Vein endothelial cell (primary cell): ENCODE measurements around the gene NOXA1. TPM values are rescaled to one million over a fixed set of nuclear protein-coding genes. Genes with fewer than 3 reads are reported as not detected.

Experiments
- total RNA-seq: library from RNA; depleted of rRNA; stranded (reverse); fragments of >200 nt; gene quantifications from 2 replicates; pipeline ENCODE4 v1.2.3, GENCODE V29; 2012

NOXA1 gene, protein sequence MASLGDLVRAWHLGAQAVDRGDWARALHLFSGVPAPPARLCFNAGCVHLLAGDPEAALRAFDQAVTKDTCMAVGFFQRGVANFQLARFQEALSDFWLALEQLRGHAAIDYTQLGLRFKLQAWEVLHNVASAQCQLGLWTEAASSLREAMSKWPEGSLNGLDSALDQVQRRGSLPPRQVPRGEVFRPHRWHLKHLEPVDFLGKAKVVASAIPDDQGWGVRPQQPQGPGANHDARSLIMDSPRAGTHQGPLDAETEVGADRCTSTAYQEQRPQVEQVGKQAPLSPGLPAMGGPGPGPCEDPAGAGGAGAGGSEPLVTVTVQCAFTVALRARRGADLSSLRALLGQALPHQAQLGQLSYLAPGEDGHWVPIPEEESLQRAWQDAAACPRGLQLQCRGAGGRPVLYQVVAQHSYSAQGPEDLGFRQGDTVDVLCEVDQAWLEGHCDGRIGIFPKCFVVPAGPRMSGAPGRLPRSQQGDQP
- total RNA-seq: 1.9 and 2.0 TPM in 2 replicates

DNA sequence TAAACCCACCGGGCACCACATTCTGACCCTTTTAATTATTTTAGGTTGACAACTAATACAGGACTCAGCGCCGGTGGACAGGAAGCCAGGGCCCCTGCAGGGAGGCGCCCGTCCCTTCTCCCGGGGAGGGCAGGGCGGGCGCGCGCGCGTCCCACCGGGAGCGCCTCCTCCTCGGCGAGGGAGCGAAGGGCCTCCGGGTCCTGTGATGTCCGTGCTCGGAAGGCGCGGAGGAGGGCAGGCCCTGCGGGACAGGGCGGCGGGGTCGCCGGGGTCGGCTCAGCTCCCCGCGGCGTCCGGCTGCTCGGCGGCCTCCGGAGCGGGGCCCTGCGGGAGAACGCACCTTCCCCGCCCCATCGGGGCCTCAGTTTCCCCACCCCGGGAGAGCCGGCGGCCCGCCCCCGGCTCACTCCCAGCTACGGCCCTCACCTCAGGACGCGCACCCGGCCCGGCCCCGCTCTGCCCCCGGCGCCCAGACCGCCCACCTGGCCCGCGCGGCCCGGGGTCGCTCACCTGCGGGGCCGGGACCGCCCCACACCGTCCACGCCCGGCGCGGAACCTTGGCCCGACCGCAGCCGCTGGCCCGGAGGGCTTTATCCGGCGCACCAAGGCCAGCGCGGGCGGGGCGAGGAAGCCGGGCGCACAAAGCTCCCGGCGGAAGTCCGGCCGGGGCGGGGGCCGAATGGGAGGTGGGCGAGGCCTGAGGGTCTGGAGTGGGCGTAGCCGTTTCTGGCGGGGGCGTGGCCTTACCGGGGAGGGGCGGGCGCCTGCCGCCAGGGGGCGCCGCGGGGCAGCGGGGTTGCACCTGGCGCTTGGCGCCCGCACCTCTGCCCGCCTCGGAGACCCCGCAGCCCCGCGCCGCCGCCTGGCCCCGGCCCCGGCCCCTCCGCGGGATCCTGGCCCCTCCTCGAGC lies at the start of gene NOXA1, which contains the start of gene EXD3:
NOXA1 (plus strand) TSS at position 790 of the 910 bp plus-strand sequence. CDS start 137 bp downstream, outside the sequence.
EXD3 (minus strand) TSS at position 559 of the 910 bp plus-strand sequence. CDS start 27,805 bp downstream, outside the sequence.

DNA sequence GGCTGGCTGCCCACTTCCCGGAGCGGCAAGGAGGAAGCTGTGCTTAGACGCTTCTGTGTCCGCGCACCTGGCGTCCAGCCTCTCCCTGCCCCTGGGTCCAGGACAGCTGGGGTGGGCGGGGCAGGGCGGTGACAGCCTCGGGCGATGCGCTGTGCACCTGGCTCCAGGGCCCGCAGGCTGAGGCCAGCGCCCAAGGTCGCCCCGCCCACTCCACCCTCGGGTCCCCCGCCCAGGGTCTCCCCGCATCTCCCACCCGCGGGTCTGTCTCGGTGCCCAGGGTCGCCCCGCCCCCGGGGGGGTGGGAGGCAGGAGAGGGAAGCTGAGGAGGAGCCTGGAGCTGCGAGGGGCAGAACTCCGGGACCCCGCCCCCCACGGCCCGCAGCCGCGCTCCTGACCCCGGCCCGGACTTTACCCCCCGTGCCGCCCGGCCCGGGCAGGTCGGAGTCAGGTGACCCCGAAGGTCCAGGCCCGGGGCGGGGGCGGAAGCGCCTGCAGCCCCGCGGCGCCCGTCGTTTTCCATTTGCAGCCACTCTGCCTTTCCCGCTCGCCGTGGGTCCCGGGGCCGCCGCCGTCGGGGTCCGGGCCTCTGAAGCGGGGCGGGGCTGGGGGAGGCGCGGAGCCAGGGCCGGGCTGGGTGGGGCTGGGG lies 18.2 kb downstream of the NOXA1 start, which contains the start of gene ENTPD8:
ENTPD8 (minus strand) TSS at position 69 of the 646 bp plus-strand sequence. CDS start 3,072 bp downstream, outside the sequence.

DNA sequence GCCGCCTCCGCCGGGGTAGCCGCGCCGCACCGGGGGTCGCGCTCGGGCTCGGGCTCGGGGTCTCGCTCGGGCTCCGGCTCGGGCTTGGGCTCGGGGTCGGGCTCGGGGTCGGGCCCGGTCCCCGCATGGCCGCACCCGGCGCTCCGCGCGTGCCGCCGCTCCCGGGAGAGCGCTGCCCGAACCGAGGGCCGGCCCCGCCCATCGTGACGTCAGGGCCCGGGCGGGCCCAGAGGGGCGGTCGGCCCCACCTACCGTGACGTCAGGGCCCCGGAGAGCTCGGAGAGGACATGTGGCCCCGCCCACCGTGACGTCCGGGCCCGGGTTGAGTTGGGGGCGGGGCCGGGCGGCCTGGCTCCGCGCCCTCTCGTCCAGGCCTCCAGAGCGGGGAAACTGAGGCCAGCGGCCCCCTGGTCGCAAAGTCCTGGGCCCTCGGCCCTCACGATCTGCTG lies 36.0 kb downstream of the NOXA1 start, which contains the start of gene NSMF:
NSMF (minus strand) TSS at position 183 of the 449 bp plus-strand sequence. CDS start 232 bp downstream, outside the sequence.

Other genes starting within 250 kb of the NOXA1 start
- 30.1 and 37.6 TPM in 2 replicates for gene ANAPC2, start 234.8 kb upstream of the NOXA1 start, total RNA-seq
- 102 and 108 TPM in 2 replicates for gene SSNA1, start 234.7 kb upstream of the NOXA1 start, total RNA-seq
- 9.9 and 10.8 TPM in 2 replicates for gene TPRN, start 222.7 kb upstream of the NOXA1 start, total RNA-seq
- gene TMEM203, start 217.7 kb upstream of the NOXA1 start, total RNA-seq: 27.1 and 28.9 TPM in 2 replicates
- 8.3 and 8.8 TPM in 2 replicates for gene NDOR1, start 217.7 kb upstream of the NOXA1 start, total RNA-seq
- gene RNF208, start 201.2 kb upstream of the NOXA1 start, total RNA-seq: 0.19 and 0.65 TPM in 2 replicates
- 0.65 and 0.67 TPM in 2 replicates for gene CYSRT1, start 198.2 kb upstream of the NOXA1 start, total RNA-seq
- gene RNF224, start 195.9 kb upstream of the NOXA1 start, total RNA-seq: under 0.01 and 0.19 TPM in 2 replicates
- gene SLC34A3, start 192.5 kb upstream of the NOXA1 start, total RNA-seq: not detected in 2 replicates
- 199 and 241 TPM in 2 replicates for gene TUBB4B, start 182.1 kb upstream of the NOXA1 start, total RNA-seq
- gene STPG3, start 172.1 kb upstream of the NOXA1 start, total RNA-seq: not detected in 2 replicates
- gene NELFB, start 168.1 kb upstream of the NOXA1 start, total RNA-seq: 73.9 and 77.1 TPM in 2 replicates
- 58.3 and 77.4 TPM in 2 replicates for gene TOR4A, start 145.7 kb upstream of the NOXA1 start, total RNA-seq
- gene NRARP, start 121.1 kb upstream of the NOXA1 start, total RNA-seq: 46.7 and 64.3 TPM in 2 replicates
- 18.1 and 29.1 TPM in 2 replicates for gene EXD3, start 231 bp upstream of the NOXA1 start, total RNA-seq
- gene ENTPD8, start 18.0 kb downstream of the NOXA1 start, total RNA-seq: 0.33 TPM in 1 of 2 replicates, not detected in the other
- gene NSMF, start 35.9 kb downstream of the NOXA1 start, total RNA-seq: 52.9 and 58.1 TPM in 2 replicates
- 0.65 and 1.1 TPM in 2 replicates for gene PNPLA7, start 127.0 kb downstream of the NOXA1 start, total RNA-seq
- 33.2 and 43.1 TPM in 2 replicates for gene MRPL41, start 128.5 kb downstream of the NOXA1 start, total RNA-seq
- 21.9 and 29.7 TPM in 2 replicates for gene DPH7, start 155.5 kb downstream of the NOXA1 start, total RNA-seq
- gene ZMYND19, start 167.1 kb downstream of the NOXA1 start, total RNA-seq: 14.7 and 18.4 TPM in 2 replicates
- 31.8 and 32.0 TPM in 2 replicates for gene ARRDC1, start 182.3 kb downstream of the NOXA1 start, total RNA-seq
- 54.4 and 56.8 TPM in 2 replicates for gene EHMT1, start 195.6 kb downstream of the NOXA1 start, total RNA-seq